GM21528 (cell line): ENCODE measurements around the gene AFG1L.

Experiments used
- ATAC-seq: cut with Tn5 transposase; IDR thresholded peaks from one replicate; pipeline ENCODE4 v1.9.1; 2021; ENCODE audit warnings: mild to moderate bottlenecking, moderate library complexity; ENCODE audit not compliant: unreplicated experiment, low FRiP score

Gene AFG1L

DNA sequence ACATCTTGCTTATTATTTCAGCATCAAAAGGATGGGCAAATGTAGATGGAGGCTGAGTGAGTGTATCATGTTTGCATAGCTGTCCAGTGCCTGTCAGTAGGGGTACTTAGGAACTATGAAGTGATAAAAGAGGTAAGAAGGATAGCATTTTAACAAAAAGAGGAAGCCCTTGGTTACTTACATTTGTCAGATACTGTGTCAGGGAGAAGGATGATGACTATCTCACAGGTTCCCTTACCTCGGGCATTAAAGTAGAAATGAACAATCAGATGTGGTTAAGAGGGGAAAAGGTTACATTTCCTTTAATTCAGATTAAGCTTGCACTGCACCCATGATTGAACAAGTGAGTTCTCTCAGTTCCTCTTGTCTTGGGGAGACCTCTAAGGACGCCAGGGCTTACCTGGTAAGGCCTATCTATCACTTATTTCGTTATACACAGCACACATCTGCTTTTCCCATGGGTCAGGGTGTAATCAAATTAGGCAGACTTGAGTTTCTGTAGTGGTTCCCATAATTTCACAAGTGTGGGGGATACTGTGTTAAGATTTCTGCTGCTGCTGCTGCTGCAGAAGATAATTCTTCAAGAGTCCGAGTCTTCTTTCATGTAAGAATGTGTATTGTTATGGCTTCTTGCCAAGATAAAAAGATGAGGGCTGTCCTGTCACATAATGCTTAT, 270.4 kb downstream of the AFG1L start:
- peak; percentile 81 for ATAC-seq

DNA sequence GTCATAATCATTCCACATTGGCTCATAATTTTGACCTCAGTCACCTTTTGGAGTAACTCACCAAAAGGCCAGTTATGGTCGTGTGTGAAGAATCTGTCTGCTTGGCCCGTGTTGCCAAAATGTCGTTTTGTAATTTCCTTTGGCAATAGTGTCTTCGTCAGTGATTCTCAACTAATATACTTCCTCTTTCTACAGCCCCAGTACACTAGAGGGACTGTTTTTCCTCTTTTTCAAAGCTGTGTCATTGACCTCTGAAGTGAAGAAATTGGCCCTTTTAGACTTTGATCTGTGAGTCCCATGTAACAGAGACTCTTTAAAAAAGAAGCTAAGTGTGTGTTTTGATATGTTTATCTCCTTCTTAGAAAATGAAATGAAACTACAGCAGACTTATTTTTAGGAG, 271.0 kb downstream of the AFG1L start:
- ATAC-seq = no peak

DNA sequence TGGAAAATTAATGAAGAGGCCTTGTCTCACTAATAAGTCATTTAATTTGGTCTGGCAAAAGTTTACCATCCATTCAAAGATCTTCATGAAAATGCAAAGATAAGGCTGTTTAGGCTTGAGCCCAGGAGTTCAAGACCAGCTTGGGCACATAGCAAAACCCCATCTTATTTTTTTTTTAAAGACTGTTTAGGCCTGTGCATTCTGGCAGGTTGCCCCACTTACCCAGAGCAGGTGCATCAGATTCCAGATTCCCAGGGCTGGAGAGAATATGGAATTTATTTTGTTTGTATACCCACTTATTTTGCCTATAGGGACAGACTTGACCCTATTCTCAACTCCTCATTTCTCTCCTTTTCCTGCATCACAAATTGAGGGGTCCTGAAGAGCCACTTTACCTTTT, 271.6 kb downstream of the AFG1L start:
- ATAC-seq = no peak

DNA sequence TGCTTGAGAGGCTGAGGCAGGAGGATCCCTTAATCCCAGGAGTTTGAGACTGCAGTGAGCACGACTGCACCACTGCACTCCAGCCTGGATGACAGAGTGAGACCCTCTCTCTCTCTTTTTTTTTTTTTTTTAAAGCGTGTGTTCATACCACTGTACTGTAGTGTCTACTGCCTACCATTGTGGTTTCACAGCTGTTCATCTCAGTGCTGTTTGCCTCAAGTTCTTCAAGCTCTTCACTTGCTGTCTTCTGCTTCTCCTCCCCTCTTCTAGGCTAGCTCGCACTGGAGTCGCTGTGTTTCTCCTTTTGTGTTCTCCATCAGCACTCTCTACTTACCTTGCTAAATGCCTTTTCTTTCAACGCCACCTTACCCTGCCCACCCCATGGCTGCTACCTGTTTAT, 273.2 kb downstream of the AFG1L start:
- ATAC-seq = no peak

DNA sequence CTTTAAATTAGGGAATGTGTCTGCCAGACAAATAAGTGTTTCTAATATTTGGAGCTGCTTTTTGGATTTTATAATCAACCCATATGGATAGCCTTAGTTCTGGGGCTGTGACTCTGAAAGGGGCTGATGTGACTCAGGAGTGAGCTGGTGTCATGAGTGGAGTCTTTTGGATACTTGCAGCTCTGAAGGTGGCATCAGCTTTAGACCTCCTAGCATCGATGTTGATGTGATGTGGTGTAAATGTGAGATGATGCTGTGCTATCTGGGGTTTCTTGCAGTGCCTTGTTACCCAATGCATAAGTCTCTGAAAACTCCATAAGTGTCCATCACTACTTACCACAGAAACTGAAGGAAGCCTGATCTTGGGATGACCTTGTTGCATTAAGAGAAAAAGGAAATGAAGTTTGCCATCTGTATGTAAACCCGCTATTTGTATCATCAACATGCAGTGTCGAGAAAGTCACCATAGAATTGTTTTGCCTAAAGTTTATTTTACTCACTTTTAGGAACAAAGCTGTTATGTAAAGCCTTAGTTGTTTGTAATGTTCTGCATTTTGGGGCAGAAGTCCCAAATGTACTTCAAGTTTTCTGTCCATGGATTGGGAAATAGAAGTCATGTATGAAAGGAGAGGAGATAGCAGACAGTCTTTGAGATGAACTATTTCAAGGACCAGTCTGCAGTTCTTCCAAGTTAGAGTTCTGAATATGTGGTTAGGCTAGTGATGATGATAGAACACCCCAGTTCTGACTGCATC, 273.9 kb downstream of the AFG1L start:
- no peak for ATAC-seq

DNA sequence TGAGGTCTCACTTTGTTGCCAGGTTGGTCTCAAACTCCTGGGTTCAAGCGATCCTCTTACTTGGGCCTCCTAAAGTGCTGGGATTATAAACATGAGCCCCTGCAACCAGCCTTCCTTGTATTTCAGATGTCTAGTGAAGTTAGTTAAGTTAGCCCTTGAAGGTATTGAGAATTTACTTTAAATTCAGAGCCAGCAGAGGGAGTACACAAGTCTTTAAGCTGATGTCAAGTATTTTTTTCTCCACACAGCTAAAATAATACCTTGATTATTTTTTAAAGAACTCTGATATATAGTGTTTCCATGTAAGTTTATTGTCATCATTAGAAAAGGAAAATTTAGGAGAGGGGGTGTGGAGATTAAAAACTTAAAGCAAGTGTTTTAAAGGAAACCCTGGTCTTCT, 275.7 kb downstream of the AFG1L start:
- no peak for ATAC-seq

DNA sequence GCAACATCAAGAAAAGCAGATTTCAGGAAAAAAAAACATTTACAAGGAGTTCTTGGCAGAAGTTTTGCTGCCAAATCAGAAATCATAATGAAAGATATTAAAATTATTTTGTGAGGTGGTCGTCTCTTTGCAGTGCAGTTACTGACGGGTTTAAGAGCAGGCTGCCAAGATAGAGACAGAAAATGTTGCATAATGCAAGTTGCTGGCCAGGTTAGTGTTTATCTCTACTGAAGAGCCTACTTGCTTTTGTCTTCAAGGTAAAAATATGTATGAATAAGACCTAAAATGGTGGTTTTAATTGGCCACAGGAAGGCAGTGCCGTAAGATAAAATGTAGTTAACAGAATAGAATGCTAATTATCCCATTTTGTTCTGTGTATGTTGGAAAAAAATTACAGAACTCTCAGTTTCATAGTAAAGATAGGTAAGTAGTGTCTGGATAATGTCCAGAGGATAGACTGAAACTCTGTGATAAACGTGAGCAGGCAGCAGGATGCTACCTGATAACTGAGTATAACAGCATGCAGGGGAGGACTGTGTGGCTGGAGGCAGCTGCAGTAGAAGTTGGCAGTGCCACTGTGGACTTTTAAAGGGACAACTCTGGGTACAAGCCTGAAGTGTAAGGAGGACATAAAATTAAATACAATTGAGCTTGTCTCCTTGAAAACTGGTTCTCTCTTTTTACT, 279.7 kb downstream of the AFG1L start:
- ATAC-seq = no peak
